ENCODE results near the gene ZNF629. TPM values are rescaled to one million over a fixed set of nuclear protein-coding genes. Genes with fewer than 3 reads are reported as not detected.
A peak's percentile ranks its signal among the peaks of the same experiment; 100 is the strongest.

ZNF629 gene
- total and polyA plus RNA-seq, 2 of the 4 experiments (the other 2 are of a cell fraction), result 7.3 to 9.1 TPM

DNA sequence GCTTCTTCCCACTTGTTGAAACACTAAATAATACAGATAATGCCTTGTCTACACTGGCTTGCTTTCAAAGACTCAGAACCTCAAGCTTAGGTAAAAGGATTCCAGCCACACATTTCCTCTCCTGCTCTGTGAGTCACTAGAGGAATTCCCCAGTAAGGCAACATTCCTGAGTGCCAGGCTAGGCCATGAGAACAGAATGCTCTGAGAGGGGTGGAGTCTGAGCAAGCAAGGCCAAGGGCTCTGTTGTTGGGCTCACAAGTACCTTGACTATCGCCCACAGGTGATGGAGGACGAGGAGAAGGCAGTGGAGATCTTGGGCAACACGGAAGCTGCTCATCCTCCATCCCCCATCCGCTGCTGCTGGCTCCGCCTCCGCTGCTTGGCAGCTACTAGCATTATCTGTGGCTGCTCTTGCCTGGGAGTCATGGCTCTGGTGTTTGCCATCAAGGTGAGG lies 45.5 kb downstream of the ZNF629 start:
- H3K79me1 ChIP-seq (ENCODE audit: low read depth in 1 of 2, low read length in 2 of 2), result peaks cover 12 to 43% of the 10 kb centered on the region in 2 experiments
- no peak overlapping the region; the same call in 1 of the 2 replicates for H3K23ac ChIP-seq (ENCODE audit: low read depth, low read length)
- H3K18ac ChIP-seq (ENCODE audit: low read depth, low read length), result peak overlapping the region; percentile 16; the same call in 1 of the 2 replicates
- H2BK15ac ChIP-seq (ENCODE audit: low read depth, low read length), result peak overlapping the region; percentile 31; the same call in 1 of the 3 replicates
- H2AK5ac ChIP-seq (ENCODE audit: low read depth, low read length), result peak overlapping the region; percentile 86
- POLR2A ChIA-PET (ENCODE audit: unreplicated experiment), result no interaction called here
- H2BK120ac ChIP-seq (ENCODE audit: low read depth, low read length), result peak overlapping the region; percentile 33; the same call in 1 of the 2 replicates
- H3K9me3 ChIP-seq (ENCODE audit: control insufficient read depth, insufficient read depth, low read length), result no peaks in the 10 kb centered on the region
- peaks cover 16% of the 10 kb centered on the region for H3K9me1 ChIP-seq (ENCODE audit: insufficient read depth, low read length)
- ATAC-seq (ENCODE audit: low read depth) (peak; percentile 88), DNase-seq (peak; percentile 92)
- peaks cover 44% of the 10 kb centered on the region for H3K36me3 ChIP-seq (ENCODE audit: control insufficient read depth, insufficient read depth, low read length)
- H3K27me3 ChIP-seq (ENCODE audit: control insufficient read depth, insufficient read depth, low read length), result no peaks in the 10 kb centered on the region
- H3K4ac ChIP-seq (ENCODE audit: low read depth, low read length), result peak overlapping the region; percentile 44
- peak overlapping the region; percentile 43 for H4K91ac ChIP-seq (ENCODE audit: insufficient read depth, low read depth, low read length)
- in situ Hi-C loops (cut with MboI; ENCODE audit: low sequenced_read_pairs) (no loop called here), intact Hi-C loops (cut with micrococcal nuclease) (no loop called here), dilution Hi-C loops (cut with HindIII; ENCODE audit: low sequenced_read_pairs, unreplicated experiment) (no loop called here)
- BruUV-seq (replicated peaks), result no TSS peak
- peak overlapping the region; percentile 59 for H2AFZ ChIP-seq (replicated peaks; ENCODE audit: low read length, poor library complexity)
- H2AK9ac ChIP-seq (replicated peaks; ENCODE audit: low read depth, low read length, poor library complexity), result peak overlapping the region; percentile 86
- peak overlapping the region; percentile 38; the same call in 1 of the 2 replicates for H4K5ac ChIP-seq (ENCODE audit: low read depth, low read length)
- TF ChIP-seq FOS (IDR thresholded peaks at IDR 0.05; ENCODE audit: low read depth, low read length), result peak; percentile 69; the same call in 1 of the 2 replicates
- TF ChIP-seq RCOR1 (IDR thresholded peaks at IDR 0.05; ENCODE audit: insufficient replicate concordance, low read length), result no peak
- H4K20me1 ChIP-seq (ENCODE audit: insufficient read depth, low read length), result peaks cover 8% of the 10 kb centered on the region; the same call in 1 of the 2 replicates
- CTCF ChIA-PET, result no interaction called here
- H3K9ac ChIP-seq (ENCODE audit: low read depth, low read length), result no peak overlapping the region
- peak overlapping the region; percentile 57; the same call in 1 of the 2 replicates for H2BK20ac ChIP-seq (ENCODE audit: low read depth, low read length)
- H3K4me2 ChIP-seq (ENCODE audit: low read depth, low read length), result peak overlapping the region; percentile 19; the same call in 1 of the 2 replicates
- peak overlapping the region in 1 of 2 experiments; percentile 81; a peak in 1 of 4 replicates for H4K8ac ChIP-seq (ENCODE audit: low read depth in 2 of 2, low read length in 2 of 2)
- H3K4me3 ChIP-seq (ENCODE audit: insufficient read depth, low read depth, low read length), result no peak overlapping the region
- peak overlapping the region; percentile 57 for H3K14ac ChIP-seq (replicated peaks; ENCODE audit: low read depth, low read length)
- peak overlapping the region; percentile 85 for H2BK5ac ChIP-seq (ENCODE audit: low read depth, low read length, poor library complexity, severe bottlenecking)
- WGBS, 2 experiments (ENCODE audit: extremely low coverage in 2 of 2, insufficient read length in 1 of 2), result no CpG with 5 or more reads among the region's 6 CpGs
- no peak overlapping the region for H3K56ac ChIP-seq (ENCODE audit: extremely low read depth, insufficient read depth, low read length)
- peaks cover 14% of the 10 kb centered on the region for H3K4me1 ChIP-seq (ENCODE audit: control insufficient read depth, insufficient read depth, low read length)
- H3K27ac ChIP-seq (ENCODE audit: insufficient read depth, low read length), result peak overlapping the region; percentile 18; the same call in 1 of the 2 replicates

Measured in IMR-90 (cell line).